Suprapubic skin (tissue), 4 donors: Measurements from ENCODE around the gene TAX1BP1.

Source experiments
- EP300 ChIP-seq: sonication (generic); formaldehyde crosslinking; IDR thresholded peaks from one replicate; pipeline ENCODE4 v1.6.1; 2017; ENCODE audit warnings: antibody characterized with exemption
- POLR2A ChIP-seq, 2 donors: fragments of 450-650 bp; IDR thresholded peaks; one replicate each; pipeline ENCODE4 v1.6.1; 2017; ENCODE audit warnings: antibody characterized with exemption in 2 of 2, mild to moderate bottlenecking in 2 of 2, moderate library complexity in 2 of 2
- POLR2AphosphoS5 ChIP-seq, 3 donors: sonication (generic); formaldehyde crosslinking; IDR thresholded peaks; one replicate each; pipeline ENCODE4 v1.6.1; 2017; ENCODE audit warnings: antibody characterized with exemption in 3 of 3
- TF ChIP-seq, protein P1 (sequence below), 2 donors: fragments of 200-600 bp in 1 of 2; fragments of 450-650 bp in 1 of 2; sonication (generic) in 1 of 2; IDR thresholded peaks; one replicate each; pipeline ENCODE4 v1.5.1; 2016 to 2019; ENCODE audit warnings: antibody characterized with exemption in 2 of 2, mild to moderate bottlenecking in 1 of 2, moderate library complexity in 1 of 2

- TF ChIP-seq, protein P1, sequence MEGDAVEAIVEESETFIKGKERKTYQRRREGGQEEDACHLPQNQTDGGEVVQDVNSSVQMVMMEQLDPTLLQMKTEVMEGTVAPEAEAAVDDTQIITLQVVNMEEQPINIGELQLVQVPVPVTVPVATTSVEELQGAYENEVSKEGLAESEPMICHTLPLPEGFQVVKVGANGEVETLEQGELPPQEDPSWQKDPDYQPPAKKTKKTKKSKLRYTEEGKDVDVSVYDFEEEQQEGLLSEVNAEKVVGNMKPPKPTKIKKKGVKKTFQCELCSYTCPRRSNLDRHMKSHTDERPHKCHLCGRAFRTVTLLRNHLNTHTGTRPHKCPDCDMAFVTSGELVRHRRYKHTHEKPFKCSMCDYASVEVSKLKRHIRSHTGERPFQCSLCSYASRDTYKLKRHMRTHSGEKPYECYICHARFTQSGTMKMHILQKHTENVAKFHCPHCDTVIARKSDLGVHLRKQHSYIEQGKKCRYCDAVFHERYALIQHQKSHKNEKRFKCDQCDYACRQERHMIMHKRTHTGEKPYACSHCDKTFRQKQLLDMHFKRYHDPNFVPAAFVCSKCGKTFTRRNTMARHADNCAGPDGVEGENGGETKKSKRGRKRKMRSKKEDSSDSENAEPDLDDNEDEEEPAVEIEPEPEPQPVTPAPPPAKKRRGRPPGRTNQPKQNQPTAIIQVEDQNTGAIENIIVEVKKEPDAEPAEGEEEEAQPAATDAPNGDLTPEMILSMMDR (IDR thresholded peaks at IDR 0.05): no peak
- TF ChIP-seq POLR2A (IDR thresholded peaks at IDR 0.05) (no peak), EP300 (no peak), POLR2AphosphoS5 (IDR thresholded peaks at IDR 0.05) (no peak)
These were observed 72.7 kb downstream of the TAX1BP1 start for GRCh38 chr7:27812706-27813105.
